ENCODE results near the gene ZNF324.

- TF ChIP-seq CTCF (IDR thresholded peaks at IDR 0.05) (no peak), POLR2A (IDR thresholded peaks at IDR 0.05) (no peak), POLR2AphosphoS5 (IDR thresholded peaks at IDR 0.05) (no peak), EP300 (IDR thresholded peaks at IDR 0.05) (no peak)
These were observed 15.5 kb downstream of the ZNF324 start for GRCh38 chr19:58482372-58482771.
